Fibroblast of skin of abdomen (primary cell): ENCODE measurements around the gene MUC20.
"Not testable (repeated sequence)": the region's sequence is repeated elsewhere in the genome, so short reads cannot be mapped to it uniquely, and the experiment has no call there.

Experiments used
- DNase-seq: peaks from one replicate; pipeline ENCODE4 v3.0.0-alpha.2; 2013

Gene MUC20

GRCh38 chr3:195770841-195771645, 50.3 kb downstream of the MUC20 start:
- DNase-seq, result not testable (repeated sequence)

GRCh38 chr3:195771646-195772300, 51.0 kb downstream of the MUC20 start:
- no peak for DNase-seq

GRCh38 chr3:195773956-195774537, 53.3 kb downstream of the MUC20 start:
- DNase-seq, result no peak

- no peak for DNase-seq
Observed at GRCh38 chr3:195774917-195775316, 54.1 kb downstream of the MUC20 start.

- no peak for DNase-seq
Observed at GRCh38 chr3:195777975-195778374, 57.2 kb downstream of the MUC20 start.

GRCh38 chr3:195781236-195781635, 60.5 kb downstream of the MUC20 start:
- DNase-seq, result not testable (repeated sequence)
